Stomach (tissue), 4 donors: Measurements from ENCODE around the gene CLMP.

ENCODE experiments used
- CTCF ChIP-seq, 7 experiments: fragments of 450-650 bp in 4 of 7; fragments of 200-600 bp in 3 of 7; sonication (generic) in 3 of 7; IDR thresholded peaks; one replicate each; pipeline ENCODE4 v1.5.1; 2016 to 2019; ENCODE audit warnings: antibody characterized with exemption in 7 of 7, control low read depth in 2 of 7, mild to moderate bottlenecking in 1 of 7
- POLR2A ChIP-seq, 4 donors: fragments of 450-650 bp; IDR thresholded peaks; one replicate each; pipeline ENCODE4 v1.6.1; 2016; ENCODE audit warnings: antibody characterized with exemption in 4 of 4, control low read depth in 2 of 4, mild to moderate bottlenecking in 1 of 4, moderate library complexity in 1 of 4

- TF ChIP-seq POLR2A (IDR thresholded peaks at IDR 0.05) (no peak), CTCF (IDR thresholded peaks at IDR 0.05) (no peak)
Measured at GRCh38 chr11:123056835-123057491, 138.1 kb downstream of the CLMP start.
